Renal cortical epithelial cell (primary cell): ENCODE results near the gene DAPL1. TPM values are rescaled to one million over a fixed set of nuclear protein-coding genes. Genes with fewer than 3 reads are reported as not detected.

Experiments used
- DNase-seq: peaks from one replicate; pipeline ENCODE4 v3.0.0-alpha.2; 2011; ENCODE audit warnings: low read depth
- total RNA-seq: library from RNA; depleted of rRNA; stranded (reverse); fragments of >200 nt; gene quantifications from 2 replicates; pipeline ENCODE4 v1.2.3, GENCODE V29; 2014

DAPL1 gene
- total RNA-seq, 1 donor from 2014 or later = 2.0 TPM

DNA sequence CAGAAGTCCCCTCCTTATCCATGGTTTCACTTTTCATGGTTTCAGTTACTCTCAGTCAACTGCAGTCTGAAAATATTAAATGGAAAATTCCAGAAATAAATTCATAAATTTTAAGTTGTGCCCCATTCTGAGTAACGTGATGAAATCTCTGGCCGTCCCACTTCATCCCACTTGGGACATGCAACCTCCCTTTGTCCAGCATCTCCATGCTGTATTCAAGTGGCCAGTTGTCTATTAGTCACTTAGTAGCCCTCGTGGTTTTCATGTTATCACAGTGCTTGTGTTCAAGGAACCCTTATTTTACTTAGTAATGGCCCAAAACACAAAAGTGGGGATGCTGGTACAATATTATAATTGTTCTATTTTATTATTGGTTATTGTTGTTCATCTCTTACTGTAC, 18.0 kb upstream of the DAPL1 start:
- DNase-seq = no peak

DNA sequence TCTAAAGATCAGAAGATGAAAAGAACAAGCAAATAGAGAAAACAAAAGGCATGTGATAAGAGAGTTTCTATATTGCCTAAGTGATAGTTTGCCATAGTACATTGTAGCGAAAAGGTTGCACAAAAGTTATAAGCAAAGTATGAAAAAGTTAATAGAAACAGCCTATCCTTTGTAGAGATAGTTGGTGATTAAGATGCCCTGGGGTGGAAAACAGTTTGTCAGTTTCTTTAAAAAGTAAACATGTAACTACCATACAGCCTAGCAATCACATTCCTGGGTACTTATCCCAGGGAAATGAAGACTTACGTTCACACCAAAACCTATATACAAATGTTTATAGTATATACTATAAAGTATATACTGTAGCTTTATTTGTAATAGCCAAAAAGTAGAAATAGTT, 16.9 kb upstream of the DAPL1 start:
- DNase-seq = no peak

DNA sequence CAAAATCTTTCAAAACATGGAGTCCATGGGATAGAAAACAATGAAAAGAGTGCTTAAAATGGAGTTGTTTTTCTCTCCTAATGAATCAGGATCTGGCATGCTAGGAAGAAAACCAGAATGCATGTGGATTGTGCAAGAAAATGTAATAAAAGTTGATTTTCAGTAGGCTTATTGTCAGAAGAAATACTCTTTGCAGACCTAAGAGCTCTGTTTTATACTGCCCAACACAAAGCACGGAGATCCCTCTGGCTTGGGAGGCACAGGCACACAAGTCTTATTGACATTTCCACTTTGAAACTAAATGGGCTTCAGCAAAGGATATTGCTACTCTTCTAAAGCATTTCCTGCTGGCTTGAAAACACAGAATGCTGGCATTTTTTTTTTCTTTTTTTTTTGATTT, 15.5 kb upstream of the DAPL1 start:
- no peak for DNase-seq

DNA sequence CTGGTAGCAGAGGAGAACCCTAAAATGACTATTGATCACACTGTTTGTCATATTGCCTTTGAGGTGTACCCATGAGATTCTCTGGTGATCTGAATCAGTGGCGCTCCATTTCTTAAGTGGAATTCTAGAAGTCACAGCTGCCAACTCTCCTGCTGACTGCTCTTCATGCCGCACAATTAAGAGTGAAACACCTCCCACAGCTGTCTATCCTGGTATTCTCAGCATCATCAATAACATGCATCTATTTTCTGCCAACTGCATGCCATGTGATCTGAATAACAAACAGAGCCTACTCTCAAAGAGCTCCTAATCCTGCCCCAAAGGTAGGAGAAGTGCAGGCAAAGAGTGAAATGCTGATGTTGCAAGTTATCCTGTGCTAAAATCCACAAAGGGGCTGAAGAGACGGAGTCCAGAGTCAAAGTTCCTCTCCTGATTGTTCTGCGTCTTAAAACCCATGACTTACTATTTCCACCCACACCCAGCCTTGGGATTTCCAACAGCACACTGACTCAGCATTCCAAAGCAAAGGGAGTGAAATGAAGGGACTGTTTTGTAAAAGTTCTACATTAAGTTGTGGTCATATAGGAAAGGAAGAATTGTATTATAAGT, 13.7 kb upstream of the DAPL1 start:
- peak; percentile 93 for DNase-seq

DNA sequence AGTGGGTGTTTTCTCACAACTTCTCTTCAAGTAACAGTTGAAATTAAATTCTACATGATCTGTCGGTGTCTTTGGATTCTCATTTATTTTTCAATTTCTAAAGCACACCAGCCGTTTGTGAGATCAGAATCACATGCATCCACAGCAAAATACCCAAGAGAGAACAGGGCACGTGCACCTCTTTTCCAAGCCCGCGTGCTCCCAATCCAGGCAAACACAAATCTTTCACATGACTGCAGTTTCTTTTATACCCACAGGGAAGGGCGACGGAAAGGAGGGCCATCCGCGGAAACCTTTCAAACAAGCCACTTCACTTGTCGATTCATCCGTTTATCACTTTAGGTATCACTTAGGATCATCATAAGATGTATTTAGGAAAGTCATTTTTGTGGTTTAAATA, 13.0 kb upstream of the DAPL1 start:
- DNase-seq = no peak

DNA sequence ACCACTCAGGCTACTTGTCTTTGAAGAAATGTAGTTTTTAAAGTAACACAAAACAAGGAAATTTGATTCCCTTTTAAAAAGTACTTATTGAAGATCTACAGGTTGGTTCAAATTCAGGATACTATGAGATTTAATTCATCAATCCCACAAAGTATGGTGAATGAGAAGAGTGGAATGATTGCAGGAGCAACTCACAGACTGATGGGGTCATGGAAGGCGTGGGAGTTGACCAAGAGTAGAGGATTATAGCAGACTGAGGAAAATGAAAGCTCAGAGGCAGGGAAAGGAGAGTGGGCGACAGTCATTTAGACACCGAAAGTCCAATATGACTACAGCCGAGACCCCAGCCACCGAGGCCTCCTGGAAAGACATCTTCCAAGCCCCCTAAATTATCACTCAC, 12.5 kb upstream of the DAPL1 start:
- DNase-seq = peak; percentile 51

DNA sequence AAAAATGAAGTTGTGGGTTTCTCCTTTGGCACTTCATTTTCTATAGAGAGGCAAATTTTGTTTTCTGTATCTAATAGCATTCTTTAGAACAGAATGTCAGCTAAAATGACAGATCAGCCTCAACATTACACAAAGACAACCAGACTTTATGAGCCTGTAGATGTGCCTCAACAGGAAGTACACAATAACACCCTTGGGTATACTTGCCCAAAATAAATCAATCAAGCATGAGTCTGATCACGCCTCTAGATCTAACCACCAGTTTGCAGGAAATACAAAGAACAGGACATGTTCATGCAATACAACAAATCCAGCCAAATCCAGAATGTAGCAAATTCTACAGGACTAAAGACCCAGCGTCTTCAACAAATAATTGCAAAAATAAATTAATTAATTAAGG, 11.2 kb upstream of the DAPL1 start:
- DNase-seq = no peak

DNA sequence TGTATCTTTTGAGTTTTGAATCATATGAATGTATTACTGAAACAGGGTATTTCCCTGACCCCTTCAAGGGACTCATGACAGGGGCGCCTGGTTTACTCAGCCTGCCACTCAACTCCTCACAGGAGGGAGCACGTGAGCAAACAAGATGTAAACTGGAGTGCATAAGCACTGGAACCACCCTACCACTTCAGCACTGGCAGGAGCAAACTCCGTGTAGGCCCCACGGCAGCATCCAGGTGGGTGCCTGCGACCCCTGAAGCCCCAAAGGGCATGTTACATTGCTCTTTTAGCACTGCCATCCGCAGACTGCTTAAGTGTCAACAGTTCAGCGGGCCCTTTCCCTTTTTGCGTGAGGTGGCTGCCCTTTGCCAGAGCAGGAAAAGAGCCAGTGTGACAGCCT, 8.2 kb upstream of the DAPL1 start:
- DNase-seq = no peak

DNA sequence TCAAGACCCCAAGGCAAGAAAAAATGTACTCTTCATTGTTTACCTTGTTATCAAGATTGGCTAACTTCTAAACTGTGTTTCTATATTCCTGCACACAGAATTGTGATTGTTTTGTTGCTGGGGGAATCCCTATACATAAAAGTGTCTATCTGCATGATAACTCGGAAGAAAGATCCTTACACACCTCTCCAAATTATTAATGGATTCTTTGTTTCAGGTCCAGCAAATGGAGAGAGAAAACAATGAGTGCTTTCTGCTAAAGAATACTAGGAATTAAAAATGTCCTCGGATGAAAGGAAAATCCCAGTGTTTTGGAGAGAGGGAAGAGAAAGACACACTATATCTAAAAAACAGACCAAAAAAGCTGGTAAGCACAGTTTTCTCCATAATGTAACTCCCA, 6.2 kb upstream of the DAPL1 start:
- no peak for DNase-seq

DNA sequence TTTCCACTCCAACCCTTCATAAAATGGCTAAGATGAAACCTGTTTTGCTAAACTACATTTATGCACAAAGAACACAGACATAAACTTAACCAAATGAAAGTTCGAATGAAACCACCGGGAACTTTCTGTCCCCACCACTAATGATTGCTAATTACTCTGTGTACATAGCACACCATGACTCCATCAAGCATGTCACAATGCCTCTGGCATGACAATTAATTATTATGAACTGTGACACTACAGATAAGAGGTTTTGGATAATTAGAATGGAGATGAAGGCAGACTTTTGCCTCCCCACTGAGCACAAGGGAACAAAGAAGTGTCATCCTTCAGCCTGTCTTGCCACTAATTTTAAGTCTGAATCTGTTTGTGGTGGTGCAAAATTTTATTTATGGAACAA, 1.5 kb downstream of the DAPL1 start:
- DNase-seq = no peak

DNA sequence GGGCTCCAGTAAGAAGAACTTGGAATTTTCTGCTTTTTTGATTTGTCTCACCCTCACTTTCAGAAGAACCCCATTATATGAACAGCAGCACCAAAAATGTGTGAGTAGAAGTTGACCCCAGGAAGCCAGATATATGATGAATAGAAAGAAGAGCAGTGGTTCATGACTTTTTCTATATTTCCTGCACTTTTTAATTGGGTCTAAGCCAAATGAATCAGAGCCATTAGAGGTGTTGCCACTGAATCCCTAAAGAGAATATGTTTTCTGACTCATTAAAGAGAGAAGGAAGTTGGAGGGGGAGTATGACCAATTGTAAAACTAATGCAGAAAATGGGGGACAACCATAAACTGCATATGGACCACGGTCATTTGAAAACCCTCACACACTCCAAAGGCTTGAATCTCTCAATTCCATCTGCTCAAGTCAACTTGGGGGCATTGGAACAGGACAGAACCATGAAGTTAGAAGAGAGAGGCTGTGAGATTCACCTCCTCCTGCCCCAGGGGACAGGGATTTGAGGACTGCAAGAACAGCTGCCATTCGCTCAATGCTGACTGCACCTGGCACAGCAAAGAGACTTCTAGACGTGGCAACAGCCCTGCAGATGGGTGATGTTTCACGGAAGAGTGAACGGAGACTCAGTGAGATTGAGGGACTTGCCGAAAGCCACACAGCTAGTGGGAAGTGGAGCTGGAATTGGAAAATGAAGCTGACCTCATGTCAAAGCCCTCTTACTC, 3.0 kb downstream of the DAPL1 start:
- DNase-seq = peak; percentile 69

DNA sequence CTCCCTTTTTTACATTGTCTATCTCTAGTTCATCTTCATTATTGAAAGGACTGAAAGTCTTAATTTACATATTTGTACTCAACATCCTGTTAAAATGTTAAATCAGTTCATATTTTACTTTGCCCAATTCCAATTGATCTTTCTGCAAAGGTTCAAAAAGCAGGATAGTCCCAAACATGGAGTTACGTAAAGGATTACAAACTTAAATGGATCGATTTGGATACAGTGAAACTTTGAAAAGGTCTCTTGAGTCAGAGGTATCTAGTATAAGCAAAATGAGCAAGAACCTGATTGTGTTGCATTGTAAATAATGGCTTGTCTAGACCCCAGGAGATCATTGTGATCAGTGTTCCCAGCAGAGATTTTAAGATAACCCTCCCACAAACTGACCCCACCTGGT, 4.1 kb downstream of the DAPL1 start:
- no peak for DNase-seq

DNA sequence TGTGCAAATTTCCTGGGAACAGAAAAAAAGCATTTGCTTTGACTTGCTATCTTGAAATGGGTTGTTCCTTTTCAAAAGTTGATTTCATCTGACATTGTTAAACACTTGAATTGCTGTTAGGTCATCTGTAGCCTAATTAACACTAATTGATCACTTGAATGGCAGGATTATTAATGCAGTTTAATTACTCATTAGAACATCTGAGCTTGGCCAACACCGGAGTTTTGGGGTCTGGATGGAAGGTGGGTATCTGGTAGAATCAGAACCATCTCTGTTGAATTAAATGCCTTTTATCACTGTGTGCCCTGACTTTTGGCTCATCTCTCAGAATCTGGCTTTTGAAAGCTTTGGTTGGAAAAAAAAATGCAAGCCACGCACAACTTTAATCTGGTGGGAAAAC, 8.4 kb downstream of the DAPL1 start:
- no peak for DNase-seq

DNA sequence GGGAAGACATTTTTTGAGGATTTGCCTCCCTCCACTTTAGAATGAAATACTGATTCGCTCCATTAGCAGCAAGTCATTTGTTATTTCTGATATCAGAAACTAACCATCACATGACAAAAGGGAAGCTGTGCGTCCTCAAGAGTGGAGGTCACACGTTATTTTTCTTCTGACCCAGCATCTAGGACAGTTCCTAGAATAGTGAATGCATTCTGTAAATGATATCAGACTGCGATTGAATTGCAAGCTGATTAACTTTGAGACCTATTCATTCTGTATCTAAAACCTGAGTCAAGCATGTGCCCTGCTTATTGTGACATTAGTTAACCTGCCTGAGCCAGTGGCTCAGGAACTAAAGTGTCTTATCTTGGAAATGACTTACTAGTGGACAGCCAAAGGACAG, 10.1 kb downstream of the DAPL1 start:
- DNase-seq = no peak

DNA sequence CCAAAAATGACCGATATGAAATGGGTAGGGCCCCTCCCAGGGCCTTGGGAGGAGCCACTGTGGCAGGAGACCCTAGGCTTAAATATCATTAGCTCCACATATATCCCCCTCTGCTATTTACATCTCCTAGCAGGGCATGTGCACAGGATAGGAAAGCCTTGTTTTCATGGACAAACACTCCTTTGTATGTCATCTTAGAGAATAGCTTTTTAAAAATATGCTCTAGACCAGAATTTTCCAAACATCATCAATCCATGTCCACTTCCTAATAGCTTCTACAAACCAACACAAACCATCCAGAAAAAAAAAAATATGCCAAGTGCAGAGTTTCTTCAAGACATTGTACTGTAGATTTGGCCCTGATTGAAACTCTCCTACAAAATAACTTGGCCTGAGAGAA, 10.8 kb downstream of the DAPL1 start:
- DNase-seq = no peak

DNA sequence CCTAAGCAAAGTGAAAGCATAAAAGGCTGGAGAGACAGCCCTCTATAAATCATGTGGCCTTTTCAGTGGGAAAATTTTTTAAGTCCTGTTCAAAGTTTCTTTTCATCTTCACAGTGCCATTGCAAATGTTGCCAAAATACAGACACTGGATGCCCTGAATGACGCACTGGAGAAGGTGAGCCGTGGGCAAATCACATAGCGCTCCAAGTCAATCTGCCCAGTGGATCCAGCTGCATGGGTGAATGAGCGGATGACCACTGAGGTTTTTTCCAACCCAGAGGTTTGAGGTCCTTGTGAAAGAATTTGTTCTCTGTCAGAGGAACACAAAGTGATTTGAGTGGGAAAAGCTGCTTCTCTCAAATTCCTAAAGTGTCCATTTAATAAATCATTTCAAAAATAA, 11.8 kb downstream of the DAPL1 start:
- peak; percentile 73 for DNase-seq

DNA sequence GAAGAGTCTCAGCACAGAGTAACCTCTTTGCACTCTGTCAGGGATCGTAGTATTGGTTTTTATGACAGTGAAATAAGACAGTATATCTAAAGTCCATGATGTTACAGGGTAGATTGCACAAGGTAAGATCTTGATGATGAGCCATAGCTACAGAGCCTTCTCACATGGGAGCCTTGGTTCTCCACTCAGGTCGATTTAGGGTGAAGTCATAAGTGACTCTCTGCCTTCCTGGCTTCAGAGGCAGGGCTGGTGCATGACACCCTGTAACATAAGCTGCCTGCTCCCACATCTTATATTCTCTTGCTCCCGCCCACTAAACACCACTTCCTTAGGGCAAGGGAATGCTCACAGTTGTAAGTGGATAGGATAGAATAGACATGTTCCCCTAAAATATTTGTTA, 13.3 kb downstream of the DAPL1 start:
- no peak for DNase-seq

DNA sequence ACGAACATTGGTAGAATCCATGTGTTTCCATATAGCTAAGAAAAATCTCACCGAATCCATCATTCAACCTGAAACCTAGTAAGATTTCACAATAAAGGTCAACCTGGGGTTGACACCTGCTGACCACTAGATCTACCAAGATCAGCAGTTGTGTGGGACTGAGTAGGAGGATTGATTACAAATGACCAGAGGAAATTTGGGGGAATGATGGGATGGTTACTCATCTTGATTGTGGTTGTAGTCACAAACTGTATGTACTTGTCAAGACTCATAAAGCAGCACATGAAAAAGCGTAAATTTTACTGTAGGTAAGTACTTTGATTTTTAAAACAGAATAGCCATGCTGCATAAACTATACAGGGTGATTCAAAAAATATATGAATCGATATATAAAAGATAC, 14.7 kb downstream of the DAPL1 start:
- peak; percentile 40 for DNase-seq

DNA sequence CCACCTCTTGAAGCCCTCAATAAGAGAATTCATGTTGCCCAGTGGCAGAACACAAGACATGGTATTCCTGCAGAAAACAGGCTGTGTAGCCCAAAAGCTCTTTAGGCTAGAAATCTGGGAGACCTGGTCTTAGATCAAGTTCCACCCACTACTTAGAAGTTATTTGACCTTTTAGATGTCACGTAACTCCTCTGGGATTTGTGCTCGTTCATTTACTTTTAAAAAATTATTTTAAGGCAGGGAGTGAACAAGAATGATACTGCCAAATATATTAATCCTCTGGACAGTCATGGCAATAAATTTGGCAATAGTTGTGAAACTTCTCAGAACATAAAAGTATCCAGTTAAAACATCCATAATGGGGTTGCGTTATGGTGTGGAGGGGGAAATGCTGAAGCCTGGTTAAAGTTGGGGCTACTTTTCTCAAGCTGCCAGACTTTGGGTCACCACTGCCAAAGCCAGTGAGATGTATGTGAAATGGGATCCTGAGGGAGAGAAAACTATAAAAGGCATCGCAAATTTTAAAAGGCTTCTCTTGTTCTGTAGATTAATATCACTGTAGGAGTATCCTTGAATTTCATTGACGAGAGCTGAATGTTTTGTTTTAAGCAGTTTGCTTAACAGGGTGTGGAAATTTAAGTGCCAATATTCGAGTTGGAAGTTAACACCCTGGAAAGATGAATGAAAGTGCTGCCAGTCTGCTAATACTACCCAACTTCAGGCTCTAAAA, 15.8 kb downstream of the DAPL1 start:
- DNase-seq = no peak

DNA sequence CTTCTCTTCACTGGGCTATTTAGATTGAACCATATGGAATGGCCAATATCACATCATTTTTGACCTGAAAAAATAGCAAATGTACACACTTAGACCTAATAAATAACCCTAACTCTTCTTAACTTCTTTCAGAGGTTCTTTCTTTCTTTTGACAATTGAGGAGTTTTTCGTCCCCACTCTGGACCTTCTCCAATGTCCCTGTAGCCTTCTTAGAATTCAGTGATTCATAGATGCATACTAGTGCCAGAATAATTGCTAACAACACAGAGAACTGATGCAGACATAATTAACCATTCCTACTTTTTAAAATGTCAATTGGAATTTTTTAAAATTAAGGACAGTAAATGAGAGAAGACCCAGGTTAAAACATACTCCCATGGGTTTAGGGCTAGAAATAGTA, 20.0 kb downstream of the DAPL1 start:
- no peak for DNase-seq

DNA sequence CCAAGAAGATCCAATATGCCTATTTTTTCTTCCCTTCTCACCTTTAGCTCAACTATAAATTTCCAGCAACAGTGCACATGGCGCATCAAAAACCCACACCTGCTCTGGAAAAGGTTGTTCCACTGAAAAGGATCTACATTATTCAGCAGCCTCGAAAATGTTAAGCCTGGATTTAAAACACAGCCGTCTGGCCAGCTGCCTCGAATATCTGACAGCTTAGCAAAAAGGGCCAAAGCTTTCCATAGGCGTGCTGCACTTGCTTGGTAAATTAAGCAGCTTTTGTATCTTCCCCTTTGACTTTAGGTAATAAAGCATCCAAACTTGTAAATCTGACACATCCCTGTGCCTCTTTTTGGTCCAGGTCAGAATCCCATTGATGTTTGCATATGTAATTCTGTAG, 20.5 kb downstream of the DAPL1 start:
- DNase-seq = no peak

DNA sequence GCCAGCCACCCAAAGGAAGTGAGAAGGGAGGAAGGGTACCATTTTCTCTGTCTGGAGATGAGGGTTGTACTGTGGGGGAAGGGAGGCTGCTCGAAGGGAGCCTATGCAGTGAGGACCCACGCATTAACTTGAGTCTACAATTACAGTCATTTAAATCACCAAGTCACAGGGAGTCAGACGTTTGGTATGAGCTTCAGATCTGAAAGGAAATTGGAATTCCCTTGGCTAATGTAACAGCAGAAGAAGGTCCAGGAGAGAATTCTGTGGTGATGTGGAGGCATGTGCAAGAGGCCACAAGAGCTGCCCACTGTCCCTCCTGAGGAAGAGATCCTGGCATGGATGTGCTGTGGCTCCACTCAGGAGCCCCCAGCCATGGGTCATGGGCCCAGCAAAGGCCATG, 22.5 kb downstream of the DAPL1 start:
- peak; percentile 34 for DNase-seq

DNA sequence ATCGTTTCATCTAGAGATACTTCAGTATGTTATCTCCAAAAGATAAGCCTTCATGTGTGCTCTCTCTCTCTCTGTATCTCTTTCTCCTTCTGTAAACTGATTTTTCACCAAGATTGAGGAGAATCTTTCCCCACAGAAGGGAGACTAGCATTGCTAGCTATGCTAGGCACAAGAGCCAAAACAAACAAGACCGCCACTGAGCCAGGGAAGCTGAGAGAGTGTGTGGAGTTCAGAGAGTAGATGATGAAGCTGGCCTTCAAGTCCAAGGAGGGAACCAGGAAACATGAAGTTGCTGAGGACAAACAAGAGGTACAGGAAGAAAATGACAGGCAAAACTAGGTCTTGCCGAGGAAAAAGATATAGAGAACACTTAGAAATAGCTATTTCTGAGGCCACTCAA, 23.4 kb downstream of the DAPL1 start:
- DNase-seq = no peak
